Activated CD4-positive, CD25-positive, alpha-beta regulatory T cell treated with anti-CD3 and anti-CD28 coated beads, Interleukin-2, amount 50 U/mL, for 24 hours (primary cell): ENCODE measurements around the gene CCDC78.
"Not testable (repeated sequence)": the region's sequence is repeated elsewhere in the genome, so short reads cannot be mapped to it uniquely, and the experiment has no call there.

Experiments
- ATAC-seq, 2 donors: fragments of 150-1000 bp; cut with Tn5 transposase; one replicate each; pipeline ENCODE4 v1.10.0; 2021; ENCODE audit warnings: mild to moderate bottlenecking in 1 of 2, moderate library complexity in 1 of 2

The CCDC78 gene

GRCh38 chr16:722835-723633 is 3.2 kb downstream of the CCDC78 start:
- ATAC-seq: no peak

GRCh38 chr16:721765-722540 is 4.3 kb downstream of the CCDC78 start:
- ATAC-seq: peak in 1 of 2 donors; percentile 0

GRCh38 chr16:720990-721764 is 5.1 kb downstream of the CCDC78 start, which contains the start of gene ANTKMT:
ANTKMT (plus strand) TSS chr16:721146; CDS start chr16:721275, 129 bp downstream.
- peak; percentile 82 to 83 for ATAC-seq

GRCh38 chr16:720447-720989 is 5.7 kb downstream of the CCDC78 start:
- peak; percentile 19 to 25 for ATAC-seq

DNA sequence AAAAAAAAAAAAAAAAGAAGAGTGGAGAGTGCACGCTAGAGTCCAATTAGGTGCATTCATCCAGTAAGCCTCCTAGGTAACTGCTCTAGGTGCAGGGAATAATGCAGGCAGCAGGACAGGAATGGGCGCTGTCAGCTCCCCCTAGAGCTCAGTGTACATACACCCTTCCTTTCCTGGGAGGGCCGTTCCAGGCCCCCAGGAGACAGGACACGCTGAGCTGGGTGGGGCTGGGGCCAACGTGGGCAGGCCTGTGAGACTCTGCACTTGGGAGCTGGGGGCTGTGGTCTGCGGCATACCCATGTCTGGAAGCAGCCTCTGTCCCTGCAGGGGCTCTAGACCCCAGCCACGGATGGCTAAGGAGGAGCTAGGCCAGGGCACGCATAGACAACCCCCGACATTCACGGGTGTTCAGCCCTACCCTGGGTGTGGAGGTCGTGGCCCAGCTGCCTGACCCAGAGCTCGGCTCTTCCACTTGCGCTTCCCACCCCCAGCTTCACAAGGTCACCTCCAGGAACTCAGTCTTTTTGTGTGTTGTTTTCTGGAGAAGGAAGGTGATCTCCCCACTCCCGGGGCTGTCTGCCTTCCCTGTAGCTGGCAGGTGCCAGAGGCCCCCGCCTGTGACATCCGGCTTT is 6.3 kb downstream of the CCDC78 start:
- ATAC-seq: no peak

DNA sequence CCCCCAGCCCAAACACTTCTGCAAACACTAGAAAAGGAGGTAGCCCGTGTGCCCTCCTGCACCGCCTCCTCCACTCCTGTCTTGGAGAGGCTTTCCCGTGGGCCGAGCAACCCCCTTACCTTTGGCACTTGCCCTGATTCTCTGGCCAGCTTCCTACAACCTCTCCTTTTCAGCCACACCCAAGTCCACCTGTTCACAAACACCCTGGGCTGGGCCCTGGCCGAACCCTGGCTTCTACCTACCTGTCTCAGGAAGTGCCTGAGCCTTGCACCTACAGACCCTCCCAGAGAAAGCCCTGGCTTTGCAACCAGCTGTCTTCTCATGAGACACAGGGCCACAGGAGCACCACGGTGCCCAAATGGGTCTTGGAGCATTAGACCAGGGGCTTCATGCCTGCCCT is 7.3 kb downstream of the CCDC78 start:
- ATAC-seq: no peak

DNA sequence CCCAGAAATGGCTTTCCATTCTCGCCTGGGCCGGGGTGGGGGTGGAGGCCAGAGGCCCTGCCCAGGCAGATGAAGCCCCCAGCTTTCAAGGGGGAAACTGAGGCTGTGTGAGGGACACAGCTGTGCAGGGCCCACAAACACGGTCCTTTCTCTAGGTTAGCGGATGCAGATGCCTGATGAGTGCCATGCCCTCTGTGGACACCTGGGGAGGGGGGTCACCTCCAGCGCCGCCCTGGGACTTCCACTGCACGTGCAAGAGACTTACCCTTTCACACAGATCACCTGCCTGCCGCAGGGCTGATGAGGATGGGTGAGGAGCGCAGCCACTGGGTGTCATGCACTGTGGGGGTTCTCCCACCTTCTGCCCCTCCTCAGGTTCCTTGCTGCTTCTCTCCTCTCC is 7.9 kb downstream of the CCDC78 start:
- no peak for ATAC-seq

GRCh38 chr16:717450-718245 is 8.6 kb downstream of the CCDC78 start:
- no peak for ATAC-seq

GRCh38 chr16:716768-717325 is 9.4 kb downstream of the CCDC78 start:
- ATAC-seq: no peak

- no peak for ATAC-seq
These were observed 10.1 kb downstream of the CCDC78 start for GRCh38 chr16:716200-716568.

DNA sequence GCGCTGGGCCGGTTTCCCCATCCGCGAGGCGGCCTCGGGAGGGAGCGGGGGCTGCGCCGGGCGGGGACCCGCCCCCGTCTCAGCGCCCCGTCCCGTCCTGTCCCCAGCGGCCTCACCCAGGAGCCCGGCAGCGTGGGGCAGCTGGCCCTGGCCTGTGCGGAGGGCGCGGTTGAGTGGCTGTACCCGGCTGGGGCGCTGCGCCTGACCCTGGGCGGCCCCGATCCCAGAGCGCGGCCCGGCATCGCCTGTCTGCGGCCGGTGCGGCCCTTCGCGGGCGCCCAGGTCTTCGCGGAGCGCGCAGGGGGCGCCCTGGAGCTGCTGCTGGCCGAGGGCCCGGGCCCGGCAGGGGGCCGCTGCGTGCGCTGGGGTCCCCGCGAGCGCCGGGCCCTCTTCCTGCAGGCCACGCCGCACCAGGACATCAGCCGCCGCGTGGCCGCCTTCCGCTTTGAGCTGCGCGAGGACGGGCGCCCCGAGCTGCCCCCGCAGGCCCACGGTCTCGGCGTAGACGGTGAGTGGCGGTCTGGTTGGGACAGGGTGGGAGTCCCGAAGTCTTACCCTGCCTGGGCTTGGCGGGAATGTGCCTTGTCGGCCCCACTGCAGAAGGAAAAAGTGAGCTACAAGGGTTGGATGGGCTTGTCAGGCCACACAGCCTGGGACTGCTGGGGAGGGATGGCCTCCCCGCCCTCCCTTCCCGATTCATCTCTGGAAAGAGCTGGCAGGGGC is 10.6 kb downstream of the CCDC78 start:
- peak; percentile 20 to 21 for ATAC-seq

GRCh38 chr16:714558-715476 is 11.4 kb downstream of the CCDC78 start, which contains the start of gene METRN:
METRN (plus strand) TSS chr16:715118; CDS start chr16:715290, 172 bp downstream.
- peak; percentile 86 to 89 for ATAC-seq

- no peak for ATAC-seq
These were observed 12.2 kb downstream of the CCDC78 start for GRCh38 chr16:714079-714478.

DNA sequence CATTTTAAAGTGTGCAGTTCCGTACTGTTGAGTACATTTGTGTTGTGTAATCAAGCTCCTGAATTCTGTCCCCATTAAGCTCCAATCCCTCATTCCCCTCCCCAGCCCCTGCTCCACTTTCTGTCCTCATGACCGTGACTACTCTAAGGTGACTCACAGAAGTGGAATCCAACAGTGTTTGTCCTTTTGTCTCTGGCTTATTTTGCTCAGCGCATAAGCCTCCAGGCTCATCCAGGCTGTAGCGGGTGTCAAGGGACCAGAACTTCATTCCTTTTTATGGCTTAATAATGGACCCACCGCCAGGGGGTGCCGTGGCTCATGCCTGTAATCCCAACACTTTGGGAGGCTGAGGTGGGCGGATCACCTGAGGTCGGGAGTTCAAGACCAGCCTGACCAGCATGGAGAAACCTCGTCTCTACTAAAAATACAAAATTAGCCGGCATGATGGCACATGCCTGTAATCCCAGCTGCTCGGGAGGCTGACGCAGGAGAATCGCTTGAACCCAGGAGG is 13.4 kb downstream of the CCDC78 start:
- not testable (repeated sequence) for ATAC-seq

- ATAC-seq: peak; percentile 64 to 66
These were observed 14.5 kb downstream of the CCDC78 start for GRCh38 chr16:711548-712320.

- ATAC-seq: no peak
These were observed 15.2 kb downstream of the CCDC78 start for GRCh38 chr16:711084-711483.

- no peak for ATAC-seq
These were observed 15.7 kb downstream of the CCDC78 start for GRCh38 chr16:710500-711075.
